WI38 (cell line): ENCODE data around the gene TAOK3.

ENCODE experiments used
- H3K4me3 ChIP-seq: 2 replicates; pipeline ENCODE4 v1.5.1; 2011; ENCODE audit warnings: low read depth, mild to moderate bottlenecking, control low read depth, low read length
- TF ChIP-seq, protein P1 (sequence below): IDR thresholded peaks from 2 replicates; pipeline ENCODE4 v1.5.1; 2012; ENCODE audit warnings: low read depth, mild to moderate bottlenecking, control low read depth, low read length

TAOK3 gene

DNA sequence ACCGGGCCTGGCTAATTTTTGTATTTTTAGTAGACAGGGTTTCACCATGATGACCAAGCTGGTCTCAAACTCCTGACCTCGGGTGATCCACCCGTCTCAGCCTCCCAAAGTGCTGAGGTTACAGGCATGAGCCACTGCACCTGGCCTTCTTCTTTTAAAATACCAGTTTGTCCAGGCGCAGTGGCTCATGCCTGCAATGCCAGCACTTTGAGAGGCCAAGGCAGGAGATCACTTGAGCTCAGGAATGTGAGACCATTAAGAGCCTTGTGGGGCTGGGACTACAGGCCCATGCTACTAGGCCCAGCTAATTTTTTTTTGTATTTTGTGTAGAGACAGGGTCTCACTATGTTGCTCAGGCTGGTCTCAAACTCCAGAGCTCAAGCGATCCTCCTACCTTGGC, 244.8 kb downstream of the TAOK3 start:
- TF ChIP-seq, protein P1, sequence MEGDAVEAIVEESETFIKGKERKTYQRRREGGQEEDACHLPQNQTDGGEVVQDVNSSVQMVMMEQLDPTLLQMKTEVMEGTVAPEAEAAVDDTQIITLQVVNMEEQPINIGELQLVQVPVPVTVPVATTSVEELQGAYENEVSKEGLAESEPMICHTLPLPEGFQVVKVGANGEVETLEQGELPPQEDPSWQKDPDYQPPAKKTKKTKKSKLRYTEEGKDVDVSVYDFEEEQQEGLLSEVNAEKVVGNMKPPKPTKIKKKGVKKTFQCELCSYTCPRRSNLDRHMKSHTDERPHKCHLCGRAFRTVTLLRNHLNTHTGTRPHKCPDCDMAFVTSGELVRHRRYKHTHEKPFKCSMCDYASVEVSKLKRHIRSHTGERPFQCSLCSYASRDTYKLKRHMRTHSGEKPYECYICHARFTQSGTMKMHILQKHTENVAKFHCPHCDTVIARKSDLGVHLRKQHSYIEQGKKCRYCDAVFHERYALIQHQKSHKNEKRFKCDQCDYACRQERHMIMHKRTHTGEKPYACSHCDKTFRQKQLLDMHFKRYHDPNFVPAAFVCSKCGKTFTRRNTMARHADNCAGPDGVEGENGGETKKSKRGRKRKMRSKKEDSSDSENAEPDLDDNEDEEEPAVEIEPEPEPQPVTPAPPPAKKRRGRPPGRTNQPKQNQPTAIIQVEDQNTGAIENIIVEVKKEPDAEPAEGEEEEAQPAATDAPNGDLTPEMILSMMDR, result no peak
- H3K4me3 ChIP-seq, result no peak overlapping the region

DNA sequence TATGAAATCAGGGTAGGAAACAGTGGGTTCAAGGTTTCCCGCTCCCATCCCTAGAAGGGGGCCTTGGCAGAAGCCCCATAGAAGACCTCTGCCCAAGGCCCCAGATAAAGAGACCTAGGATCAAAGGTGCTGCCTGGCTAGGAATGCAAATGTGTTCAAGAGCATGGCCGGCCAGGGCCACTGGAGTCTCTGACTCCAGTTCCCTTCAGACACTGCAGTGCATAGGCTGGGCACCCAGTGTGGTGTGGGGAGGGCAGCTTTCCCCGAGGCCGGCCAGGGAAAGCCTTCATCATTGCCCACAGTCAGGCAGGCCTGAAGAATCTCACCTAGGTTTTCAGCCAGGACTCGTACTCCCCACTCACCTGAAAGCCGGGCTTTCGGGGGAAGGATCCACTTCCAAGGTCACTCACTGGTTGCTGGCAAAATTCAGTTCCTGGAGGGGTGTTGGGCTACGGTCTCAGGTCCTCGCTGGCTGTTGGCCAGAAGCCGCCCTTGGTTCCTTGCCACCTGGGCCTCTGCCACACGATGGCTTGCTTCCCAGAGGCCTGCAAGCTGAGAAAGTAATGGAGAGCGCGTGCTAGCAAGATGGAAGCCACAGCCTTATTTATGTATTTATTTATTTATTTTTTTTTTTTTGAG, 246.5 kb downstream of the TAOK3 start:
- H3K4me3 ChIP-seq, result no peak overlapping the region
- TF ChIP-seq, protein P1, result no peak

- no peak overlapping the region for H3K4me3 ChIP-seq
- TF ChIP-seq, protein P1, result no peak
Measured at GRCh38 chr12:118125743-118126118, 247.0 kb downstream of the TAOK3 start.

- TF ChIP-seq, protein P1, result no peak
- H3K4me3 ChIP-seq, result no peak overlapping the region
Measured at GRCh38 chr12:118124333-118124874, 248.3 kb downstream of the TAOK3 start.

DNA sequence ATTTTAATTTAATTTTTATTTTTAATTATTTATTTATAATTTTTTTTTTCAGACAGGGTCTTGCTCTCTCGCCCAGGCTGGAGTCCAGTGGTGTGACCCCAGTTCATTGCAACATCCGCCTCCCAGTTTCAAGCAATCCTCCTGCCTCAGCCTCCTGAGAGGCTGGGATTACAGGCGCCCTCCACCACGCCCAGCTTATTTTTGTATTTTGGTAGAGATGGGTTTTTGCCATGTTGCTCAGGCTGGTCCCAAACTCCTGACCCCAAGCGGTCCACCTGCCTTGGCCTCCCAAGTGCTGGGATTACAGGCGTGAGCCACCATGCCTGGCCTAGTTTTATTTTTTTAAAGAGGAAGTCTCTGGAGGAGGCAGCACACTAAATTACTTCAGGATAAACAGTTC, 250.4 kb downstream of the TAOK3 start:
- H3K4me3 ChIP-seq, result no peak overlapping the region
- TF ChIP-seq, protein P1, result no peak

GRCh38 chr12:118120579-118121363, 251.9 kb downstream of the TAOK3 start:
- no peak overlapping the region for H3K4me3 ChIP-seq
- TF ChIP-seq, protein P1, result peak; percentile 27; the same call in 1 of the 2 replicates

DNA sequence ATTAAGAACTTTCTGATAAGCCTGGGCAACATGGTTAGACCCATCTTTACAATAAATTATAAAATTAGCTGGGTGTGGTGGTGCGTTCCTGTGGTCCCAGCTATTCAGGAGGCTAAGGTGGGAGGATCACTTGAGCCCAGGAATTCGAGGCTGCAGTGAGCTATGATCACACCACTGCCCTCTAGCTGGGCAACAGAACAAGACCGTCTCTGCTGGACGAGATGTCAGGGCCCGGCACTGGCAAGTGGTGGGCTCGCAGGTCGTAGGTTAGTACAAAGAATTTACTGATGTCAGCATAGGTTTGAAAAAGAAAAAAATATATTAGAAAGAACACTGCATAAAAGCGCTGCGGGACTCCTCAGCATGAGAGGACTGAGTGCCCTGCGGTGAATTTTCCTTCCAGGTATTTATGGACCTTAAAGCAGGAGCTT, 253.2 kb downstream of the TAOK3 start:
- no peak overlapping the region for H3K4me3 ChIP-seq
- TF ChIP-seq, protein P1, result no peak
